HuH-7.5 (cell line): ENCODE data around the gene TYK2.
"Not testable (repeated sequence)": the region's sequence is repeated elsewhere in the genome, so short reads cannot be mapped to it uniquely, and the experiment has no call there.

Experiments
- DNase-seq: peaks from one replicate; pipeline ENCODE4 v3.0.0; 2011; ENCODE audit warnings: low spot score

TYK2 gene

GRCh38 chr19:10380313-10381102 is at the start of gene TYK2:
TYK2 (minus strand) TSS chr19:10380572; CDS start chr19:10378406, 2,166 bp downstream.
- peak; percentile 100 for DNase-seq

- no peak for DNase-seq
Measured at GRCh38 chr19:10428996-10429381, 48.6 kb upstream of the TYK2 start.

- DNase-seq = no peak
Measured at GRCh38 chr19:10427169-10427568, 46.8 kb upstream of the TYK2 start.

GRCh38 chr19:10424011-10424637 is 43.8 kb upstream of the TYK2 start:
- peak; percentile 99 for DNase-seq

- DNase-seq = peak; percentile 9
Measured at GRCh38 chr19:10422846-10423245, 42.5 kb upstream of the TYK2 start.

GRCh38 chr19:10422046-10422461 is 41.7 kb upstream of the TYK2 start:
- peak; percentile 55 for DNase-seq

- peak; percentile 25 for DNase-seq
Measured at GRCh38 chr19:10421240-10422045, 41.1 kb upstream of the TYK2 start.

GRCh38 chr19:10420444-10421239 is 40.3 kb upstream of the TYK2 start, which contains the start of gene PDE4A:
PDE4A (plus strand) TSS chr19:10420538; CDS start chr19:10420765, 227 bp downstream.
- peak; percentile 78 for DNase-seq

GRCh38 chr19:10419646-10420443 is 39.5 kb upstream of the TYK2 start:
- peak; percentile 70 for DNase-seq

- peak; percentile 29 for DNase-seq
Measured at GRCh38 chr19:10419200-10419645, 38.9 kb upstream of the TYK2 start.

GRCh38 chr19:10418485-10419199 is 38.3 kb upstream of the TYK2 start:
- DNase-seq = peak; percentile 46

- DNase-seq = no peak
Measured at GRCh38 chr19:10418235-10418484, 37.8 kb upstream of the TYK2 start.

GRCh38 chr19:10417541-10418234 is 37.3 kb upstream of the TYK2 start:
- DNase-seq = peak; percentile 35

- peak; percentile 99 for DNase-seq
Measured at GRCh38 chr19:10416380-10417257, 36.2 kb upstream of the TYK2 start.

- DNase-seq = no peak
Measured at GRCh38 chr19:10416083-10416379, 35.7 kb upstream of the TYK2 start.

- no peak for DNase-seq
Measured at GRCh38 chr19:10412257-10412977, 32.0 kb upstream of the TYK2 start.

- not testable (repeated sequence) for DNase-seq
Measured at GRCh38 chr19:10411224-10411623, 30.9 kb upstream of the TYK2 start.
